GM12878 (cell line): ENCODE results near the gene ZNF592. TPM values are rescaled to one million over a fixed set of nuclear protein-coding genes. Genes with fewer than 3 reads are reported as not detected.

Experiments
- ATAC-seq: fragments of 200-7000 bp; cut with Tn5 transposase; 3 replicates; pipeline ENCODE4 v1.9.1; 2020; ENCODE audit warnings: mild to moderate bottlenecking, moderate library complexity
- BruUV-seq: library from RNA; stranded (reverse); fragments of 400-500 nt; replicated peaks from 2 replicates; lab custom pipeline; 2021; lab: Mats Ljungman, UMichigan
- CTCF ChIA-PET: fragments of 300-600 bp; sonication (Branson Sonifier 250); formaldehyde crosslinking; extraction: SDS; loops from one replicate; lab custom pipeline; 2021; ENCODE audit warnings: inconsistent platforms; lab: Yijun Ruan, JAX
- POLR2A ChIA-PET: fragments of 350-600 bp; formaldehyde crosslinking; extraction: SDS; loops from one replicate; lab custom pipeline; 2021; ENCODE audit warnings: inconsistent platforms; lab: Charles Lee
- RAD21 ChIA-PET: fragments of 300-600 bp; sonication (Branson Sonifier 250); formaldehyde crosslinking; loops from one replicate; lab custom pipeline; 2023; ENCODE audit warnings: antibody characterized with exemption; ENCODE audit not compliant: unreplicated experiment; lab: Charles Lee
- SMC1A ChIA-PET: fragments of 300-600 bp; sonication (Branson Sonifier 250); formaldehyde crosslinking; loops from one replicate; lab custom pipeline; 2023; ENCODE audit not compliant: unreplicated experiment, uncharacterized antibody; lab: Charles Lee
- DNase-seq: peaks from one replicate; pipeline ENCODE4 v3.0.0-alpha.2; 2011; ENCODE audit warnings: low read depth, low spot score
- FAIRE-seq: peaks from 3 replicates; lab custom pipeline; 2011; peaks lifted over from hg19 to GRCh38; lab: Jason Lieb, UNC
- H2AFZ ChIP-seq: 2 replicates; pipeline ENCODE4 v1.6.0; 2011; ENCODE audit warnings: low read depth, low read length, control low read depth; ENCODE audit not compliant: control insufficient read depth
- H3K27ac ChIP-seq: 2 replicates; pipeline ENCODE4 v1.5.1; 2011; ENCODE audit warnings: control low read depth; ENCODE audit not compliant: control insufficient read depth, insufficient read depth
- H3K27me3 ChIP-seq, 2 experiments: replicated peaks in 1 of 2; 2 replicates each; pipeline versions ENCODE4 v1.6.0 to v1.6.1; 2011; ENCODE audit warnings: low read length in 1 of 2; ENCODE audit not compliant: control insufficient read depth in 2 of 2, insufficient read depth in 2 of 2
- H3K36me3 ChIP-seq, 2 experiments: 2 replicates each; pipeline ENCODE4 v1.5.1; 2011; ENCODE audit warnings: low read length in 1 of 2; ENCODE audit not compliant: control insufficient read depth in 2 of 2, insufficient read depth in 2 of 2
- H3K4me1 ChIP-seq: 2 replicates; pipeline ENCODE4 v1.6.1; 2011; ENCODE audit warnings: mild to moderate bottlenecking, low read length, moderate library complexity, mixed read lengths; ENCODE audit not compliant: control insufficient read depth, insufficient read depth
- H3K4me2 ChIP-seq: 2 replicates; pipeline ENCODE4 v1.6.0; 2011; ENCODE audit warnings: control low read depth; ENCODE audit not compliant: control insufficient read depth, insufficient read depth
- H3K4me3 ChIP-seq: fragments of 200-600 bp; sonication (generic); 2 replicates; pipeline ENCODE4 v1.5.1; 2016
- H3K79me2 ChIP-seq: 2 replicates; pipeline ENCODE4 v1.6.0; 2011; ENCODE audit warnings: low read length; ENCODE audit not compliant: control insufficient read depth, insufficient read depth
- H3K9ac ChIP-seq: 2 replicates; pipeline ENCODE4 v1.8.0; 2011; ENCODE audit warnings: low read length, control low read depth, mixed read lengths; ENCODE audit not compliant: control insufficient read depth, insufficient read depth
- H3K9me3 ChIP-seq: replicated peaks from 3 replicates; pipeline ENCODE4 v1.5.1; 2011; ENCODE audit warnings: mild to moderate bottlenecking, low read length; ENCODE audit not compliant: control insufficient read depth, insufficient read depth
- H4K20me1 ChIP-seq: 2 replicates; pipeline ENCODE4 v1.6.0; 2011; ENCODE audit not compliant: control insufficient read depth, insufficient read depth
- CREM ChIP-seq: IDR thresholded peaks from 2 replicates; pipeline ENCODE4 v1.6.1; 2014; ENCODE audit warnings: antibody characterized with exemption, low read depth
- ETV6 ChIP-seq, 2 experiments: fragments of 450-650 bp in 1 of 2; IDR thresholded peaks in 1 of 2; conservative IDR thresholded peaks in 1 of 2; 2 replicates each; pipeline ENCODE4 v1.6.1; 2014; ENCODE audit warnings: antibody characterized with exemption in 1 of 2, borderline replicate concordance in 1 of 2, low read depth in 1 of 2, mild to moderate bottlenecking in 1 of 2, moderate library complexity in 1 of 2
- FOXK2 ChIP-seq: fragments of 450-650 bp; IDR thresholded peaks from 2 replicates; pipeline ENCODE4 v1.6.1; 2017; ENCODE audit warnings: mild to moderate bottlenecking, moderate library complexity
- JUND ChIP-seq: IDR thresholded peaks from 2 replicates; pipeline ENCODE4 v1.6.1; 2012; ENCODE audit warnings: low read depth, mild to moderate bottlenecking, low read length, improper control_type of control experiment, moderate library complexity
- NBN ChIP-seq: fragments of 450-650 bp; IDR thresholded peaks from 2 replicates; pipeline ENCODE4 v1.6.1; 2016
- NFIC ChIP-seq: IDR thresholded peaks from 2 replicates; pipeline ENCODE4 v1.6.1; 2012; ENCODE audit warnings: low read depth, mild to moderate bottlenecking, inconsistent platforms, low read length, moderate library complexity
- RB1 ChIP-seq: fragments of 450-650 bp; formaldehyde crosslinking; IDR thresholded peaks from 2 replicates; pipeline ENCODE4 v1.6.1; 2017; ENCODE audit warnings: mild to moderate bottlenecking, borderline replicate concordance
- RBBP5 ChIP-seq: fragments of 200-600 bp; sonication (generic); conservative IDR thresholded peaks from 2 replicates; pipeline ENCODE4 v1.6.1; 2016
- RCOR1 ChIP-seq: conservative IDR thresholded peaks from 2 replicates; pipeline ENCODE4 v1.6.1; 2012; ENCODE audit warnings: low read depth, low read length, improper control_type of control experiment
- SMAD1 ChIP-seq: fragments of 450-650 bp; IDR thresholded peaks from 2 replicates; pipeline ENCODE4 v1.6.1; 2018; ENCODE audit warnings: mild to moderate bottlenecking, low read depth; ENCODE audit not compliant: partially characterized antibody
- SMC3 ChIP-seq: IDR thresholded peaks from 2 replicates; pipeline ENCODE4 v1.6.1; 2011; ENCODE audit warnings: low read length, improper control_type of control experiment, borderline replicate concordance
- SREBF1 ChIP-seq: IDR thresholded peaks from 2 replicates; pipeline ENCODE4 v1.6.1; 2012; ENCODE audit warnings: mild to moderate bottlenecking, low read length
- TARDBP ChIP-seq: IDR thresholded peaks from 2 replicates; pipeline ENCODE4 v1.6.1; 2016; ENCODE audit warnings: borderline replicate concordance
- TBL1XR1 ChIP-seq: IDR thresholded peaks from 2 replicates; pipeline ENCODE4 v1.6.1; 2012; ENCODE audit warnings: low read depth, low read length, improper control_type of control experiment
- TCF7 ChIP-seq: IDR thresholded peaks from 2 replicates; pipeline ENCODE4 v1.6.1; 2014; ENCODE audit warnings: antibody characterized with exemption, borderline replicate concordance
- YBX1 ChIP-seq: fragments of 450-650 bp; IDR thresholded peaks from 2 replicates; pipeline ENCODE4 v1.6.1; 2016; ENCODE audit warnings: antibody characterized with exemption
- ZNF217 ChIP-seq: fragments of 450-650 bp; IDR thresholded peaks from 2 replicates; pipeline ENCODE4 v1.6.1; 2017; ENCODE audit warnings: antibody characterized with exemption, mild to moderate bottlenecking
- ZNF24 ChIP-seq: fragments of 450-650 bp; IDR thresholded peaks from 2 replicates; pipeline ENCODE4 v1.6.1; 2017; ENCODE audit warnings: antibody characterized with exemption, mild to moderate bottlenecking
- ZSCAN29 ChIP-seq: fragments of 450-650 bp; IDR thresholded peaks from 2 replicates; pipeline ENCODE4 v1.6.1; 2017; ENCODE audit warnings: mild to moderate bottlenecking, moderate library complexity
- WGBS: methylation state at CpG from one replicate; pipeline ENCODE4 v1.1.6; 2016; ENCODE audit warnings: low lambda C conversion rate; ENCODE audit not compliant: insufficient replicate concordance, insufficient coverage; ENCODE audit errors: missing lambda C conversion rate; 5-methylcytosine and 5-hydroxymethylcytosine counted together
- in situ Hi-C: fragments of 300-500 bp; cut with MboI; formaldehyde crosslinking; loops from 9 replicates; pipeline ENCODE4 v1.14.3; 2018; ENCODE audit warnings: mixed read lengths
- intact Hi-C: fragments of 100-400 bp; cut with micrococcal nuclease; formaldehyde crosslinking; loops from one replicate; pipeline ENCODE4 v1.14.2; 2022; ENCODE audit not compliant: unreplicated experiment
- polyA plus RNA-seq, 11 experiments: library from polyadenylated mRNA; depleted of rRNA in 4 of 11; unstranded in 6 of 11; stranded (reverse) in 5 of 11; fragments of >200 nt; fragmentation: Nextera tagmentation in 4 of 11; fragmentation: Illumina TruSeq in 1 of 11; extraction: Ambion mirVana in 4 of 11; extraction: Trizol in 1 of 11; gene quantifications; 1 replicate in 1 of 11; 2 replicates in 10 of 11; pipeline versions ENCODE4 v1.2.1 to v1.2.3, GENCODE V29; 2011 to 2016; ENCODE audit warnings: inconsistent platforms in 2 of 11, missing spikeins in 2 of 11, low read depth in 1 of 11
- total RNA-seq, 4 experiments: library from RNA; depleted of rRNA in 3 of 4; stranded (reverse); fragments of >200 nt in 3 of 4; fragmentation: Illumina TruSeq in 1 of 4; extraction: Trizol in 1 of 4; gene quantifications; 2 replicates each; pipeline versions ENCODE4 v1.2.1 to v1.2.3, GENCODE V29; 2013 to 2021
- TF ChIP-seq, protein P1 (sequence below): fragments of 450-650 bp; IDR thresholded peaks from 2 replicates; pipeline ENCODE4 v1.6.1; 2017; ENCODE audit warnings: low read depth, mild to moderate bottlenecking, moderate library complexity

The ZNF592 gene
- total and polyA plus RNA-seq, 10 of the 15 experiments (the other 5 are each of a cell fraction or from before 2014, with no cell fraction given) = 0.95 to 23.7 (median 8.6) TPM

DNA sequence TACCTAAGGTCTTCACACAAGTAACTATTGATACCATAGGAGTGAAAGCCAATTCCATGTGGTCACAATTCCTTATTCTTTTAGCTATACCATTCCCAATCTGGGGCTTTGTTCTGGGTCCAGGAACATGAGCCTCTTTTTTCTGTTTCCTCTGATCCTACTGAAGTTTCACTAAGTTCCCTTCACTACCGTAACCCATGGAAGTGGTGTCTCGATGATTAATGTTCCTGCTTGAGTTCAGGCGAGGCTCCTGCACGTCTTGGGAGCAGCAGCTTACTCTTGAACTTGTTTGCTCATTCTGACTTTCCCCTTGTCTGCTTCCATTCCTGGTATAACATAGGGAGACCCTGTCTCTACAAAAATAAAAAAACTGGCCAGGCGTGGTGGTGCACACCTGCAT lies 23.6 kb downstream of the ZNF592 start:
- Histone ChIP-seq H3K27ac (no peak overlapping the region), H3K9me3 (no peaks in the 10 kb centered on the region), H3K4me1 (no peaks in the 10 kb centered on the region), H2AFZ (no peak overlapping the region), H3K27me3 (no peaks in the 10 kb centered on the region), H3K9ac (no peak overlapping the region), H3K4me3 (no peak overlapping the region), H4K20me1 (no peaks in the 10 kb centered on the region), H3K36me3 (peaks cover 10 to 19% of the 10 kb centered on the region in 2 experiments), H3K4me2 (no peak overlapping the region), H3K79me2 (peaks cover 7% of the 10 kb centered on the region)
- ChIA-PET POLR2A (interaction anchor here (1.3 kb wide), 1 partner anchor 113 kb away, joined by 3 read pairs; no protein-coding TSS in a partner anchor), SMC1A (interaction anchor here (1.5 kb wide), 1 partner anchor 20 kb away, joined by 4 read pairs; no protein-coding TSS in a partner anchor), CTCF (no interaction called here), RAD21 (no interaction called here)
- TF ChIP-seq TCF7 = no peak
- TF ChIP-seq ETV6 (conservative IDR thresholded peaks at IDR 0.05 in 1 of 2, IDR thresholded peaks at IDR 0.05 in 1 of 2; ENCODE audit: borderline replicate concordance in 1 of 2, low read depth in 1 of 2) = no peak
- no peak for TF ChIP-seq FOXK2
- no peak for TF ChIP-seq RB1
- TF ChIP-seq SREBF1 = no peak
- TF ChIP-seq JUND = no peak
- no peak for TF ChIP-seq TBL1XR1
- no peak for TF ChIP-seq NFIC
- TF ChIP-seq SMAD1 = no peak
- TF ChIP-seq SMC3 = no peak
- TF ChIP-seq RBBP5 = no peak
- no peak for TF ChIP-seq TARDBP
- TF ChIP-seq ZNF217 = no peak
- TF ChIP-seq, protein P1, sequence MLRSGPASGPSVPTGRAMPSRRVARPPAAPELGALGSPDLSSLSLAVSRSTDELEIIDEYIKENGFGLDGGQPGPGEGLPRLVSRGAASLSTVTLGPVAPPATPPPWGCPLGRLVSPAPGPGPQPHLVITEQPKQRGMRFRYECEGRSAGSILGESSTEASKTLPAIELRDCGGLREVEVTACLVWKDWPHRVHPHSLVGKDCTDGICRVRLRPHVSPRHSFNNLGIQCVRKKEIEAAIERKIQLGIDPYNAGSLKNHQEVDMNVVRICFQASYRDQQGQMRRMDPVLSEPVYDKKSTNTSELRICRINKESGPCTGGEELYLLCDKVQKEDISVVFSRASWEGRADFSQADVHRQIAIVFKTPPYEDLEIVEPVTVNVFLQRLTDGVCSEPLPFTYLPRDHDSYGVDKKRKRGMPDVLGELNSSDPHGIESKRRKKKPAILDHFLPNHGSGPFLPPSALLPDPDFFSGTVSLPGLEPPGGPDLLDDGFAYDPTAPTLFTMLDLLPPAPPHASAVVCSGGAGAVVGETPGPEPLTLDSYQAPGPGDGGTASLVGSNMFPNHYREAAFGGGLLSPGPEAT = no peak
- no peak for TF ChIP-seq YBX1
- TF ChIP-seq ZSCAN29 = no peak
- no peak for TF ChIP-seq NBN
- no peak for TF ChIP-seq RCOR1
- no peak for TF ChIP-seq ZNF24
- no peak for TF ChIP-seq CREM
- DNase-seq = no peak
- intact Hi-C loops = no loop called here
- over 99% methylated on average over 5 of the region's 5 CpGs for WGBS
- in situ Hi-C loops = no loop called here
- BruUV-seq = no TSS peak
- no peak for FAIRE-seq
- ATAC-seq = no peak
